GM12873 (cell line): ENCODE measurements around the gene NTN1.

Source experiments
- CTCF ChIP-seq: IDR thresholded peaks from 2 replicates; pipeline ENCODE4 v1.5.1; 2012; ENCODE audit warnings: low read depth, mild to moderate bottlenecking, moderate library complexity, low read length, control low read depth; ENCODE audit not compliant: insufficient read depth; ENCODE audit errors: missing control alignments

Gene NTN1

GRCh38 chr17:9101356-9101755 lies 80.0 kb downstream of the NTN1 start:
- no peak for TF ChIP-seq CTCF

- no peak for TF ChIP-seq CTCF
Measured at GRCh38 chr17:9104370-9105041, 83.2 kb downstream of the NTN1 start.

- no peak for TF ChIP-seq CTCF
Measured at GRCh38 chr17:9105068-9105868, 84.0 kb downstream of the NTN1 start.

GRCh38 chr17:9107527-9107926 lies 86.2 kb downstream of the NTN1 start:
- no peak for TF ChIP-seq CTCF

- TF ChIP-seq CTCF = no peak
Measured at GRCh38 chr17:9108146-9108545, 86.8 kb downstream of the NTN1 start.

- TF ChIP-seq CTCF = no peak
Measured at GRCh38 chr17:9109933-9110332, 88.6 kb downstream of the NTN1 start.

GRCh38 chr17:9110501-9110900 lies 89.2 kb downstream of the NTN1 start:
- no peak for TF ChIP-seq CTCF
